CD4-positive, alpha-beta T cell treated with Interleukin-15 for 1 hour (primary cell): ENCODE measurements around the gene MYO1E.

ENCODE experiments used
- DNase-seq: peaks from one replicate; pipeline ENCODE4 v3.0.0-alpha.2; 2020

The MYO1E gene

GRCh38 chr15:59222906-59223550 lies 149.6 kb downstream of the MYO1E start:
- no peak for DNase-seq

- no peak for DNase-seq
These were observed 150.9 kb downstream of the MYO1E start for GRCh38 chr15:59221511-59222505.

GRCh38 chr15:59218710-59219109 lies 154.0 kb downstream of the MYO1E start:
- DNase-seq: no peak

- no peak for DNase-seq
These were observed 154.7 kb downstream of the MYO1E start for GRCh38 chr15:59217876-59218498.

GRCh38 chr15:59216911-59217310 lies 155.8 kb downstream of the MYO1E start:
- DNase-seq: no peak

GRCh38 chr15:59210186-59210585 lies 162.5 kb downstream of the MYO1E start:
- no peak for DNase-seq

GRCh38 chr15:59208613-59209249 lies 163.9 kb downstream of the MYO1E start:
- DNase-seq: no peak

- DNase-seq: no peak
These were observed 166.0 kb downstream of the MYO1E start, which contains the start of gene LDHAL6B for GRCh38 chr15:59206623-59207183. LDHAL6B (plus strand) TSS chr15:59206843; CDS start chr15:59206941, 98 bp downstream.

GRCh38 chr15:59205839-59206622 lies 166.6 kb downstream of the MYO1E start:
- DNase-seq: no peak

GRCh38 chr15:59203657-59204056 lies 169.0 kb downstream of the MYO1E start:
- DNase-seq: no peak

GRCh38 chr15:59203008-59203407 lies 169.7 kb downstream of the MYO1E start:
- no peak for DNase-seq

- no peak for DNase-seq
These were observed 172.1 kb downstream of the MYO1E start for GRCh38 chr15:59200560-59200959.

- no peak for DNase-seq
These were observed 172.8 kb downstream of the MYO1E start for GRCh38 chr15:59199626-59200465.

- DNase-seq: no peak
These were observed 175.2 kb downstream of the MYO1E start for GRCh38 chr15:59197454-59197853.

- DNase-seq: no peak
These were observed 176.3 kb downstream of the MYO1E start for GRCh38 chr15:59196416-59196815.

GRCh38 chr15:59194639-59195325 lies 177.9 kb downstream of the MYO1E start:
- DNase-seq: no peak

- no peak for DNase-seq
These were observed 180.8 kb downstream of the MYO1E start for GRCh38 chr15:59191855-59192237.

- no peak for DNase-seq
These were observed 182.4 kb downstream of the MYO1E start for GRCh38 chr15:59190291-59190690.

GRCh38 chr15:59189241-59189640 lies 183.4 kb downstream of the MYO1E start:
- DNase-seq: no peak

GRCh38 chr15:59186501-59186900 lies 186.2 kb downstream of the MYO1E start:
- DNase-seq: no peak
